Liver (tissue), 3 donors: ENCODE measurements around the gene PET100.

Experiments
- CTCF ChIP-seq: fragments of 150-350 bp; IDR thresholded peaks from 2 replicates; pipeline ENCODE4 v1.5.1; 2017; ENCODE audit warnings: improper control_type of control experiment, low read depth, low read length; ENCODE audit not compliant: missing input control
- GABPA ChIP-seq, 2 donors: IDR thresholded peaks in 1 of 2; conservative IDR thresholded peaks in 1 of 2; 2 replicates each; pipeline ENCODE4 v1.6.1; 2016; ENCODE audit warnings: antibody characterized with exemption in 2 of 2, mild to moderate bottlenecking in 1 of 2, moderate library complexity in 1 of 2
- JUND ChIP-seq, 2 donors: IDR thresholded peaks; 2 replicates each; pipeline ENCODE4 v1.6.1; 2016; ENCODE audit warnings: antibody characterized with exemption in 2 of 2
- TF ChIP-seq, protein P1 (sequence below): IDR thresholded peaks from 2 replicates; pipeline ENCODE4 v1.6.1; 2016; ENCODE audit warnings: antibody characterized with exemption, mild to moderate bottlenecking
- donor health status: healthy.
- donor health status: healthy.

DNA sequence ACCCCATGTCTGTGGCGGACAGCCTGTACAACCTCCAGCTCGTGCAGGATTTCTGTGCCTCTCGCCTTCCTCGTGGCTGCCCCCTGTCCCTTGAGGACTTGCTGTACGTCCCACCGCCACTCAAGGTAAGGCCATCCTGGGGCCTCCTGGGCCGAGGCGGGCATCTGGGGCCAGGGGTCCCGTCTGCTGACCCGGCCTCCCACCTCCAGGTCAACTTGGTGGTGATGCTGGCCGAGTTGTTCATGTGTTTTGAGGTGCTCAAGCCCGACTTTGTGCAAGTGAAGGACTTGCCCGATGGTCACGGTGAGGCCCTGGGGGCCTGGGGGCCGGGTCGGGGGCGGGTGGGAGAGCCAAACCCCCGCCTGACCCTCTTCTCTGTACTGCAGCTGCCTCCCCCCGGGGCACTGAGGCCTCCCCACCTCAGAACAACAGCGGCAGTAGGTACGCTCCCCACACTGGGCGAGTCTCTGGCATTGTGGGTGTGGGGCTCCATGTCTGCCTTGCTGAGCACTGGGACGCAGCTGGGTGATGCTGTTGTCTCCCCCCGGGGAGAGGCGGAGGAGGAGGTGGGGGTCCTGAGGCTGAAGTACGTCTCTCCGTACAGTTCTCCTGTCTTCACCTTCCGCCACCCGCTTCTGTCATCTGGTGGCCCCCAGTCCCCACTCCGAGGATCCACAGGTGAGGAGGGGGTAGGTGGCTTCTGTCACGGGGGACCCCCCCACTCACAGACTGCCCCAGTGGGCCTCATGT is 18.9 kb upstream of the PET100 start:
- TF ChIP-seq GABPA (IDR thresholded peaks at IDR 0.05 in 1 of 2, conservative IDR thresholded peaks at IDR 0.05 in 1 of 2) (no peak), CTCF (no peak), JUND (IDR thresholded peaks at IDR 0.05) (no peak)
- TF ChIP-seq, protein P1, sequence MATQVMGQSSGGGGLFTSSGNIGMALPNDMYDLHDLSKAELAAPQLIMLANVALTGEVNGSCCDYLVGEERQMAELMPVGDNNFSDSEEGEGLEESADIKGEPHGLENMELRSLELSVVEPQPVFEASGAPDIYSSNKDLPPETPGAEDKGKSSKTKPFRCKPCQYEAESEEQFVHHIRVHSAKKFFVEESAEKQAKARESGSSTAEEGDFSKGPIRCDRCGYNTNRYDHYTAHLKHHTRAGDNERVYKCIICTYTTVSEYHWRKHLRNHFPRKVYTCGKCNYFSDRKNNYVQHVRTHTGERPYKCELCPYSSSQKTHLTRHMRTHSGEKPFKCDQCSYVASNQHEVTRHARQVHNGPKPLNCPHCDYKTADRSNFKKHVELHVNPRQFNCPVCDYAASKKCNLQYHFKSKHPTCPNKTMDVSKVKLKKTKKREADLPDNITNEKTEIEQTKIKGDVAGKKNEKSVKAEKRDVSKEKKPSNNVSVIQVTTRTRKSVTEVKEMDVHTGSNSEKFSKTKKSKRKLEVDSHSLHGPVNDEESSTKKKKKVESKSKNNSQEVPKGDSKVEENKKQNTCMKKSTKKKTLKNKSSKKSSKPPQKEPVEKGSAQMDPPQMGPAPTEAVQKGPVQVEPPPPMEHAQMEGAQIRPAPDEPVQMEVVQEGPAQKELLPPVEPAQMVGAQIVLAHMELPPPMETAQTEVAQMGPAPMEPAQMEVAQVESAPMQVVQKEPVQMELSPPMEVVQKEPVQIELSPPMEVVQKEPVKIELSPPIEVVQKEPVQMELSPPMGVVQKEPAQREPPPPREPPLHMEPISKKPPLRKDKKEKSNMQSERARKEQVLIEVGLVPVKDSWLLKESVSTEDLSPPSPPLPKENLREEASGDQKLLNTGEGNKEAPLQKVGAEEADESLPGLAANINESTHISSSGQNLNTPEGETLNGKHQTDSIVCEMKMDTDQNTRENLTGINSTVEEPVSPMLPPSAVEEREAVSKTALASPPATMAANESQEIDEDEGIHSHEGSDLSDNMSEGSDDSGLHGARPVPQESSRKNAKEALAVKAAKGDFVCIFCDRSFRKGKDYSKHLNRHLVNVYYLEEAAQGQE = no peak
